Epithelial cell of proximal tubule (primary cell): ENCODE results near the gene KCNB1. TPM values are rescaled to one million over a fixed set of nuclear protein-coding genes. Genes with fewer than 3 reads are reported as not detected.
A peak's percentile ranks its signal among the peaks of the same experiment; 100 is the strongest.

Source experiments
- DNase-seq: peaks from one replicate; pipeline ENCODE4 v3.0.0-alpha.2; 2011; ENCODE audit warnings: low read depth
- H3K4me3 ChIP-seq: 2 replicates; pipeline ENCODE4 v1.5.1; 2011; ENCODE audit warnings: low read depth, mild to moderate bottlenecking, low read length
- CTCF ChIP-seq: conservative IDR thresholded peaks from 2 replicates; pipeline ENCODE4 v1.5.1; 2012; ENCODE audit warnings: low read depth, mild to moderate bottlenecking, low read length
- total RNA-seq: library from RNA; depleted of rRNA; stranded (reverse); fragments of >200 nt; gene quantifications from 2 replicates; pipeline ENCODE4 v1.2.3, GENCODE V29; 2015

KCNB1 gene
- total RNA-seq, 1 donor from 2014 or later = not detected

GRCh38 chr20:49330701-49331615 lies 151.5 kb downstream of the KCNB1 start:
- H3K4me3 ChIP-seq = no peak overlapping the region
- no peak for TF ChIP-seq CTCF
- no peak for DNase-seq

GRCh38 chr20:49328790-49329189 lies 153.7 kb downstream of the KCNB1 start:
- no peak for TF ChIP-seq CTCF
- H3K4me3 ChIP-seq = no peak overlapping the region
- no peak for DNase-seq

GRCh38 chr20:49326026-49326425 lies 156.4 kb downstream of the KCNB1 start:
- no peak for TF ChIP-seq CTCF
- H3K4me3 ChIP-seq = no peak overlapping the region
- no peak for DNase-seq

- TF ChIP-seq CTCF = no peak
- DNase-seq = no peak
These were observed 158.2 kb downstream of the KCNB1 start for GRCh38 chr20:49324306-49324705.

GRCh38 chr20:49323622-49324238 lies 158.7 kb downstream of the KCNB1 start:
- peak; percentile 59 for TF ChIP-seq CTCF
- DNase-seq = no peak

More at GRCh38 chr20:49324306-49324705, 158.2 kb downstream of the KCNB1 start:
- H3K4me3 ChIP-seq = no peak overlapping the region

GRCh38 chr20:49320460-49320859 lies 162.0 kb downstream of the KCNB1 start:
- peak; percentile 46 for TF ChIP-seq CTCF
- H3K4me3 ChIP-seq = no peak overlapping the region
- DNase-seq = no peak

More at GRCh38 chr20:49323622-49324238, 158.7 kb downstream of the KCNB1 start:
- H3K4me3 ChIP-seq = no peak overlapping the region
